ENCODE measurements around the gene RS1.
A peak's percentile ranks its signal among the peaks of the same experiment; 100 is the strongest.

The RS1 gene

GRCh38 chrX:18702362-18703195 is 30.7 kb upstream of the RS1 start:
- Histone ChIP-seq H3K79me2 (no peaks in the 10 kb centered on the region), H3K27ac (peak overlapping the region; percentile 32), H3K9me3 (ENCODE audit: control insufficient read depth, low read length) (no peaks in the 10 kb centered on the region), H3K9ac (no peak overlapping the region), H3K27me3 (ENCODE audit: control insufficient read depth, insufficient read depth, low read length) (no peaks in the 10 kb centered on the region), H2AFZ (no peak overlapping the region), H3K4me1 (no peaks in the 10 kb centered on the region), H3K4me2 (ENCODE audit: low read length) (no peak overlapping the region), H3K36me3 (ENCODE audit: control insufficient read depth, insufficient read depth, low read length) (no peaks in the 10 kb centered on the region), H3K4me3 (ENCODE audit: low read depth, low read length) (no peak overlapping the region)
- no peak for TF ChIP-seq CTCF (IDR thresholded peaks at IDR 0.05)

- Histone ChIP-seq H3K27me3 (ENCODE audit: control insufficient read depth, insufficient read depth, low read length) (no peaks in the 10 kb centered on the region), H3K9ac (no peak overlapping the region), H3K4me3 (ENCODE audit: low read depth, low read length) (no peak overlapping the region), H3K36me3 (ENCODE audit: control insufficient read depth, insufficient read depth, low read length) (no peaks in the 10 kb centered on the region), H3K27ac (peak overlapping the region; percentile 32), H2AFZ (no peak overlapping the region), H3K4me2 (ENCODE audit: low read length) (no peak overlapping the region), H3K4me1 (no peaks in the 10 kb centered on the region), H3K79me2 (no peaks in the 10 kb centered on the region), H3K9me3 (ENCODE audit: control insufficient read depth, low read length) (no peaks in the 10 kb centered on the region)
- TF ChIP-seq CTCF (IDR thresholded peaks at IDR 0.05), result no peak
Measured at GRCh38 chrX:18701621-18702361, 29.9 kb upstream of the RS1 start.

- H3K4me2 ChIP-seq (ENCODE audit: low read length), result no peak overlapping the region
- no peaks in the 10 kb centered on the region for H3K27me3 ChIP-seq (ENCODE audit: control insufficient read depth, insufficient read depth, low read length)
- no peak overlapping the region for H3K27ac ChIP-seq
Measured at GRCh38 chrX:18698737-18699650, 27.1 kb upstream of the RS1 start.

GRCh38 chrX:18696653-18697052 is 24.7 kb upstream of the RS1 start:
- Histone ChIP-seq H3K9ac (no peak overlapping the region), H3K79me2 (no peaks in the 10 kb centered on the region), H2AFZ (no peak overlapping the region), H3K4me1 (no peaks in the 10 kb centered on the region), H3K27me3 (ENCODE audit: control insufficient read depth, insufficient read depth, low read length) (no peaks in the 10 kb centered on the region), H3K36me3 (ENCODE audit: control insufficient read depth, insufficient read depth, low read length) (no peaks in the 10 kb centered on the region), H3K27ac (no peak overlapping the region), H3K4me3 (ENCODE audit: low read depth, low read length) (no peak overlapping the region), H3K9me3 (ENCODE audit: control insufficient read depth, low read length) (no peaks in the 10 kb centered on the region), H3K4me2 (ENCODE audit: low read length) (no peak overlapping the region)
- no peak for TF ChIP-seq CTCF (IDR thresholded peaks at IDR 0.05)

More at GRCh38 chrX:18698737-18699650, 27.1 kb upstream of the RS1 start:
- Histone ChIP-seq H3K9me3 (ENCODE audit: control insufficient read depth, low read length) (no peaks in the 10 kb centered on the region), H3K4me3 (ENCODE audit: low read depth, low read length) (no peak overlapping the region), H3K9ac (no peak overlapping the region), H3K79me2 (no peaks in the 10 kb centered on the region), H3K4me1 (no peaks in the 10 kb centered on the region), H3K36me3 (ENCODE audit: control insufficient read depth, insufficient read depth, low read length) (no peaks in the 10 kb centered on the region), H2AFZ (no peak overlapping the region)
- TF ChIP-seq CTCF (IDR thresholded peaks at IDR 0.05), result no peak
